Psoas muscle (tissue), 8 donors: ENCODE results near the gene FKBP11. TPM values are rescaled to one million over a fixed set of nuclear protein-coding genes. Genes with fewer than 3 reads are reported as not detected.
"Not testable (repeated sequence)": the region's sequence is repeated elsewhere in the genome, so short reads cannot be mapped to it uniquely, and the experiment has no call there.

Experiments used
- ATAC-seq, 4 donors: fragments of 200-7000 bp; cut with Tn5 transposase; one replicate each; pipeline ENCODE4 v1.9.1; 2020; ENCODE audit warnings: moderate library complexity in 3 of 4, mild to moderate bottlenecking in 2 of 4
- DNase-seq, 2 donors: peaks; one replicate each; pipeline ENCODE4 v3.0.0-alpha.2; 2020
- H3K27ac ChIP-seq: fragments of 200-600 bp; one replicate; pipeline ENCODE4 v1.8.0; 2022
- H3K27me3 ChIP-seq, 3 donors: fragments of 200-600 bp in 1 of 3; one replicate each; pipeline versions ENCODE4 v1.6.1 to v1.8.0; 2013 to 2022; ENCODE audit warnings: low read length in 2 of 3, mild to moderate bottlenecking in 2 of 3, moderate library complexity in 1 of 3; ENCODE audit not compliant: insufficient read depth in 3 of 3
- H3K36me3 ChIP-seq, 2 donors: fragments of 200-600 bp in 1 of 2; one replicate each; pipeline versions ENCODE4 v1.6.1 to v1.8.0; 2013 to 2022; ENCODE audit warnings: low read depth in 1 of 2, mild to moderate bottlenecking in 1 of 2, moderate library complexity in 1 of 2; ENCODE audit not compliant: insufficient read depth in 1 of 2
- H3K4me1 ChIP-seq: fragments of 200-600 bp; one replicate; pipeline ENCODE4 v1.8.0; 2022
- H3K4me3 ChIP-seq: fragments of 200-600 bp; one replicate; pipeline ENCODE4 v1.8.0; 2022; ENCODE audit warnings: mild to moderate bottlenecking
- H3K9me3 ChIP-seq: fragments of 200-600 bp; one replicate; pipeline ENCODE4 v1.8.0; 2022
- CTCF ChIP-seq: fragments of 200-600 bp; IDR thresholded peaks from one replicate; pipeline ENCODE4 v1.8.0; 2022; ENCODE audit warnings: antibody characterized with exemption
- whole genome bisulfite sequencing, 3 donors: extraction: QIAGEN DNeasy Blood & Tissue Kit; methylation state at CpG; one replicate each; pipeline versions ENCODE4 v1.1.6 to v1.1.7; 2013; 5-methylcytosine and 5-hydroxymethylcytosine counted together
- intact Hi-C, 2 donors: fragments of 100-400 bp; cut with DNase I; formaldehyde crosslinking; loops; one replicate each; pipeline versions ENCODE4 v1.11.0 to v1.14.2; 2022
- polyA plus RNA-seq, 3 donors: library from polyadenylated mRNA; stranded (reverse); fragments of 200-250 nt; gene quantifications; one replicate each; pipeline ENCODE4 v1.2.3, GENCODE V29; 2013
- total RNA-seq, 4 donors: library from RNA; stranded (reverse); fragmentation: NEBNext Ultra II Directional in 2 of 4; extraction: Animal tissue kit (Norgen Biotek cat#: 25700) in 2 of 4; gene quantifications; one replicate each; pipeline versions ENCODE4 v1.2.1 to v1.2.4, GENCODE V29; 2021 to 2023
- donor health status: healthy with polysubstance abuse.
- donor health status: DM: no; HTN: no; CAD: no; lungs with moderate emphysema.
- donor health status: Bipolar disorder and iron deficiency.
- donor health status: healthy.
- donor health status: DM: yes; HTN: yes; CAD: no.
- donor health status: DM: no; HTN: no; CAD: no.
- donor health status: DM: no; HTN: no; CAD: no.
- donor health status: DM: yes; HTN: yes; CAD: no.

FKBP11 gene
- total and polyA plus RNA-seq, 7 donors = 1.6 to 7.8 (median 2.6) TPM

GRCh38 chr12:48875944-48876515, 49.3 kb downstream of the FKBP11 start:
- H3K27me3 ChIP-seq = peaks cover 0 to 7% (median 0%) of the 10 kb centered on the region in 3 donors
- no peak for TF ChIP-seq CTCF
- H3K27ac ChIP-seq = no peak overlapping the region
- no peaks in the 10 kb centered on the region for H3K9me3 ChIP-seq
- ATAC-seq (no peak), DNase-seq (no peak)
- intact Hi-C loops = no loop called here
- H3K4me3 ChIP-seq = no peak overlapping the region
- 46 to 72% (median 67%) methylated on average over 4 of the region's 4 CpGs for WGBS, 3 donors
- H3K36me3 ChIP-seq = no peaks in the 10 kb centered on the region
- H3K4me1 ChIP-seq = no peaks in the 10 kb centered on the region

- H3K36me3 ChIP-seq, H3K27ac ChIP-seq, DNase-seq, H3K27me3 ChIP-seq, intact Hi-C loops, H3K9me3 ChIP-seq, ATAC-seq, H3K4me1 ChIP-seq, H3K4me3 ChIP-seq: not testable (repeated sequence)
- 87 to 90% (median 89%) methylated on average over 8 of the region's 8 CpGs for WGBS, 3 donors
Observed at GRCh38 chr12:48873534-48873933, 51.8 kb downstream of the FKBP11 start.

GRCh38 chr12:48873096-48873495, 52.2 kb downstream of the FKBP11 start:
- no peaks in the 10 kb centered on the region for H3K27me3 ChIP-seq
- WGBS, 3 donors = 61 to 69% (median 65%) methylated on average over 4 of the region's 4 CpGs
- no peak for DNase-seq
- no peak for TF ChIP-seq CTCF
- no peaks in the 10 kb centered on the region for H3K36me3 ChIP-seq
- no peak overlapping the region for H3K27ac ChIP-seq
- no peak overlapping the region for H3K4me3 ChIP-seq
- intact Hi-C loops = no loop called here
- H3K9me3 ChIP-seq = no peaks in the 10 kb centered on the region
- no peak for ATAC-seq
- no peaks in the 10 kb centered on the region for H3K4me1 ChIP-seq

Other genes starting within 250 kb of the FKBP11 start
- gene KANSL2, start 243.3 kb downstream of the FKBP11 start, total RNA-seq = 10 to 100 TPM; 30.7 to 59.4 (median 33.4) TPM
- 10 to 100 TPM; 34.1 to 88.1 (median 57.1) TPM for gene KANSL2, start 243.3 kb downstream of the FKBP11 start, polyA plus RNA-seq
- gene CCNT1, start 208.8 kb downstream of the FKBP11 start, total RNA-seq = 10 to 100 TPM; 25.9 to 31.8 (median 28.7) TPM
- 10 to 100 TPM in 1 of 3 donors, 1 to 10 TPM in 2; 5.2 to 17.0 (median 6.1) TPM for gene CCNT1, start 208.8 kb downstream of the FKBP11 start, polyA plus RNA-seq
- 10 to 100 TPM; 13.1 to 18.9 (median 13.4) TPM for gene ADCY6, start 136.4 kb downstream of the FKBP11 start, total RNA-seq
- 1 to 10 TPM; 5.3 to 9.2 (median 7.6) TPM for gene ADCY6, start 136.4 kb downstream of the FKBP11 start, polyA plus RNA-seq
- 1 to 10 TPM; 2.0 to 3.5 (median 2.5) TPM for gene CACNB3, start 107.0 kb downstream of the FKBP11 start, total RNA-seq
- 1 to 10 TPM in 2 of 3 donors, under 1 TPM in 1; 0.92 to 1.7 (median 1.6) TPM for gene CACNB3, start 107.0 kb downstream of the FKBP11 start, polyA plus RNA-seq
- gene DDX23, start 73.3 kb downstream of the FKBP11 start, total RNA-seq = 10 to 100 TPM; 38.5 to 71.6 (median 58.5) TPM
- gene DDX23, start 73.3 kb downstream of the FKBP11 start, polyA plus RNA-seq = 10 to 100 TPM; 39.4 to 92.8 (median 64.5) TPM
- under 1 TPM in 3 of 4 donors, not detected in 1; 0.15 to 0.64 (median 0.19) TPM for gene RND1, start 59.6 kb downstream of the FKBP11 start, total RNA-seq
- 1 to 10 TPM in 1 of 3 donors, under 1 TPM in 1, not detected in 1; 0.18 to 1.2 TPM for gene RND1, start 59.6 kb downstream of the FKBP11 start, polyA plus RNA-seq
- 10 to 100 TPM; 17.4 to 27.0 (median 22.3) TPM for gene ARF3, start 32.0 kb upstream of the FKBP11 start, total RNA-seq
- gene ARF3, start 32.0 kb upstream of the FKBP11 start, polyA plus RNA-seq = 10 to 100 TPM in 2 of 3 donors, 1 to 10 TPM in 1; 7.4 to 18.1 (median 13.2) TPM
- gene WNT10B, start 46.2 kb upstream of the FKBP11 start, total RNA-seq = under 1 TPM in 2 of 4 donors, not detected in 2; 0.26 to 0.53 TPM
- gene WNT10B, start 46.2 kb upstream of the FKBP11 start, polyA plus RNA-seq = under 1 TPM in 2 of 3 donors, not detected in 1; 0.13 to 0.14 TPM
- not detected for gene WNT1, start 52.8 kb upstream of the FKBP11 start, total RNA-seq
- gene WNT1, start 52.8 kb upstream of the FKBP11 start, polyA plus RNA-seq = not detected
- 100 to 1,000 TPM in 2 of 4 donors, 10 to 100 TPM in 2; 11.2 to 485 (median 123) TPM for gene DDN, start 73.9 kb upstream of the FKBP11 start, total RNA-seq
- 100 to 1,000 TPM in 1 of 3 donors, 10 to 100 TPM in 2; 43.0 to 126 (median 72.6) TPM for gene DDN, start 73.9 kb upstream of the FKBP11 start, polyA plus RNA-seq
- 10 to 100 TPM; 49.5 to 91.6 (median 70.6) TPM for gene PRKAG1, start 93.3 kb upstream of the FKBP11 start, total RNA-seq
- gene PRKAG1, start 93.3 kb upstream of the FKBP11 start, polyA plus RNA-seq = 100 to 1,000 TPM in 1 of 3 donors, 10 to 100 TPM in 2; 67.5 to 105 (median 86.5) TPM
- gene KMT2D, start 135.3 kb upstream of the FKBP11 start, total RNA-seq = 10 to 100 TPM; 62.6 to 69.8 (median 65.1) TPM
- gene KMT2D, start 135.3 kb upstream of the FKBP11 start, polyA plus RNA-seq = 10 to 100 TPM; 10.8 to 65.8 (median 13.9) TPM
- under 1 TPM in 1 of 4 donors, not detected in 3; 0.97 TPM for gene RHEBL1, start 144.5 kb upstream of the FKBP11 start, total RNA-seq
- 1 to 10 TPM in 1 of 3 donors, under 1 TPM in 2; 0.21 to 1.2 (median 0.57) TPM for gene RHEBL1, start 144.5 kb upstream of the FKBP11 start, polyA plus RNA-seq
- under 1 TPM; 0.07 to 0.43 (median 0.17) TPM for gene DHH, start 169.3 kb upstream of the FKBP11 start, total RNA-seq
- gene DHH, start 169.3 kb upstream of the FKBP11 start, polyA plus RNA-seq = under 1 TPM; 0.08 to 0.39 (median 0.17) TPM
- gene LMBR1L, start 185.4 kb upstream of the FKBP11 start, total RNA-seq = 10 to 100 TPM; 13.3 to 27.3 (median 21.3) TPM
- 10 to 100 TPM; 13.3 to 16.8 (median 14.1) TPM for gene LMBR1L, start 185.4 kb upstream of the FKBP11 start, polyA plus RNA-seq
- gene TUBA1B, start 205.9 kb upstream of the FKBP11 start, total RNA-seq = 100 to 1,000 TPM; 101 to 368 (median 242) TPM
- 1,000 to 10,000 TPM in 1 of 3 donors, 100 to 1,000 TPM in 2; 294 to 1,147 (median 389) TPM for gene TUBA1B, start 205.9 kb upstream of the FKBP11 start, polyA plus RNA-seq